Measurements from ENCODE around the gene NR1D1. TPM values are rescaled to one million over a fixed set of nuclear protein-coding genes. Genes with fewer than 3 reads are reported as not detected.
A peak's percentile ranks its signal among the peaks of the same experiment; 100 is the strongest.

Gene NR1D1
- total and polyA plus RNA-seq, 2 of the 13 experiments (the other 11 are each of a cell fraction or from before 2014, with no cell fraction given) = 2.1 to 2.7 TPM

DNA sequence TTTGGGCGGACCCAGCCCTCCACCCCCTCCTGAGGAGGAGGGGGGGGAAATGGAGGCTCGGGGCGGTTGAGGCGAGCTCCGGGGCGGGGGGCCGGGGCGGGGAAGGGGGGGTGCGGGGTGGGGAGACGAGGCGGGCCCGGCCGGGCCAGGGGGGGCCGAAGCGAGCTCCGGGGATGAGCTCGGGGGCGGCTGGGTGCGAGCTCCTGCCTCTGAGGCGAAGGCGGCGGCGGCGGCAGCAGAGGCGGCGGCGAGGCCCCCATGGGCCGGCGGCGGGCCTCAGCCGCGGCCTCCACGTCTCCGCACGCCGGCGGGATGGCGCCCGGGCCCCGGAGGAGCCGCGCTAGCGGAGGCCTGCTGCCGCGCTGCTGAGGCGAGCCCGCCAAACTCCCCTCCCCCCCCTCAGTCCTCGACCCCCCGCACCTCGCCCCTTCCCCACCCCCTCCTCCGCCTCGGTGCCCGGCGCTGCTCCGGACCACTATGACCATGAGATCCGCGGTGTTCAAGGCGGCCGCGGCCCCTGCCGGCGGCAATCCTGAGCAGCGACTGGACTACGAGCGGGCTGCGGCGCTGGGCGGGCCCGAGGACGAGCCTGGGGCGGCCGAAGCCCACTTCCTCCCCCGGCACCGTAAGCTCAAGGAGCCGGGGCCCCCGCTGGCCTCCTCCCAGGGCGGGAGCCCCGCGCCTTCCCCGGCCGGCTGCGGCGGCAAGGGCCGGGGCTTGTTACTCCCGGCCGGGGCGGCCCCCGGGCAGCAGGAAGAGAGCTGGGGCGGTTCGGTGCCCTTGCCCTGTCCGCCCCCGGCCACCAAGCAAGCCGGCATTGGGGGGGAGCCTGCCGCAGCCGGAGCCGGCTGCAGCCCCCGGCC lies 22.0 kb upstream of the NR1D1 start:
- 3% methylated on average over 21 of the region's 97 CpGs for WGBS (ENCODE audit: low lambda C conversion rate)
- Histone ChIP-seq H2AFZ (ENCODE audit: low read length) (no peak overlapping the region), H3K4me2 (ENCODE audit: low read depth, low read length) (peak overlapping the region; percentile 91), H3K9me3 (ENCODE audit: low read length) (no peaks in the 10 kb centered on the region), H3K79me2 (ENCODE audit: insufficient read depth, low read length) (peaks cover 56% of the 10 kb centered on the region), H4K20me1 (ENCODE audit: insufficient read depth, low read length) (peaks cover 26% of the 10 kb centered on the region), H3K36me3 (replicated peaks in 1 of 2; ENCODE audit: control insufficient read depth in 1 of 2, insufficient read depth in 2 of 2, low read length in 2 of 2) (peaks cover 9 to 15% of the 10 kb centered on the region in 2 experiments), H3K9ac (ENCODE audit: insufficient read depth, low read depth, low read length) (peak overlapping the region; percentile 97), H3K4me3 (replicated peaks in 1 of 3; ENCODE audit: insufficient read depth in 1 of 3, low read depth in 2 of 3, low read length in 3 of 3) (peak overlapping the region; percentile 91 to 98 (median 97)), H3K4me1 (ENCODE audit: insufficient read depth, low read length) (peaks cover 45% of the 10 kb centered on the region), H3K27me3 (ENCODE audit: control insufficient read depth in 1 of 2, insufficient read depth in 2 of 2, low read length in 2 of 2) (no peaks in the 10 kb centered on the region; a peak in 1 of 5 replicates), H3K27ac (ENCODE audit: extremely low read length, insufficient read depth, low read length) (peak overlapping the region; percentile 77)
- in situ Hi-C loops (cut with HindIII; ENCODE audit: extremely low pct_ligation_motif_present, low pct_unique_long_range_greater_than_20kb) = no loop called here
- ChIA-PET CTCF (ENCODE audit: low intra/inter-chr PET ratio, low total read pairs) (interaction anchor here (2.0 kb wide), 1 partner anchor 9 kb away, joined by 12 read pairs; no protein-coding TSS in a partner anchor), POLR2A (interaction anchor here (0.9 to 11.1 kb wide), 6 partner anchors 10 to 51 kb away, joined by 3 to 150 read pairs (median 63); partner anchors contain the start of genes CASC3 and NR1D1)
- intact Hi-C loops (cut with micrococcal nuclease; ENCODE audit: unreplicated experiment) = no loop called here
- no TSS peak for BruUV-seq (replicated peaks)
- no peak for FAIRE-seq
- ATAC-seq = peak; percentile 73
- DNase-seq (ENCODE audit: low spot score) = no peak
- TF ChIP-seq ZNF768 (CRISPR knock-in tag; IDR thresholded peaks at IDR 0.05) (peak; percentile 54; the same call in 1 of the 2 replicates), STAG1 (CRISPR knock-in tag; IDR thresholded peaks at IDR 0.05) (peak; percentile 13; the same call in 1 of the 2 replicates), TEAD3 (CRISPR knock-in tag; optimal IDR thresholded peaks at IDR 0.05; ENCODE audit: borderline replicate concordance) (no peak), ZFP82 (CRISPR knock-in tag; IDR thresholded peaks at IDR 0.05; ENCODE audit: borderline replicate concordance) (0 out of 2 replicates have a peak, but pooled peaks have one; percentile 35), POLR2A (IDR thresholded peaks at IDR 0.05; ENCODE audit: insufficient read depth in 1 of 2, low read depth in 2 of 2, low read length in 2 of 2) (peak in 1 of 2 experiments; percentile 22; a peak in 1 of 4 replicates), PHB2 (IDR thresholded peaks at IDR 0.05; ENCODE audit: partially characterized antibody) (no peak), ZNF138 (CRISPR knock-in tag; IDR thresholded peaks at IDR 0.05; ENCODE audit: low read depth) (peak; percentile 16; the same call in 1 of the 2 replicates), RBFOX2 (IDR thresholded peaks at IDR 0.05; ENCODE audit: low read depth, low read length) (peak; percentile 85), ZNF850 (CRISPR knock-in tag; conservative IDR thresholded peaks at IDR 0.05) (0 out of 2 replicates have a peak, but pooled peaks have one; percentile 57), HNRNPK (IDR thresholded peaks at IDR 0.05; ENCODE audit: low read depth, low read length, poor library complexity, severe bottlenecking) (peak; percentile 82), SAP130 (CRISPR knock-in tag; IDR thresholded peaks at IDR 0.05; ENCODE audit: low read depth) (0 out of 2 replicates have a peak, but pooled peaks have one; percentile 6)
- TF ChIP-seq, protein P1, sequence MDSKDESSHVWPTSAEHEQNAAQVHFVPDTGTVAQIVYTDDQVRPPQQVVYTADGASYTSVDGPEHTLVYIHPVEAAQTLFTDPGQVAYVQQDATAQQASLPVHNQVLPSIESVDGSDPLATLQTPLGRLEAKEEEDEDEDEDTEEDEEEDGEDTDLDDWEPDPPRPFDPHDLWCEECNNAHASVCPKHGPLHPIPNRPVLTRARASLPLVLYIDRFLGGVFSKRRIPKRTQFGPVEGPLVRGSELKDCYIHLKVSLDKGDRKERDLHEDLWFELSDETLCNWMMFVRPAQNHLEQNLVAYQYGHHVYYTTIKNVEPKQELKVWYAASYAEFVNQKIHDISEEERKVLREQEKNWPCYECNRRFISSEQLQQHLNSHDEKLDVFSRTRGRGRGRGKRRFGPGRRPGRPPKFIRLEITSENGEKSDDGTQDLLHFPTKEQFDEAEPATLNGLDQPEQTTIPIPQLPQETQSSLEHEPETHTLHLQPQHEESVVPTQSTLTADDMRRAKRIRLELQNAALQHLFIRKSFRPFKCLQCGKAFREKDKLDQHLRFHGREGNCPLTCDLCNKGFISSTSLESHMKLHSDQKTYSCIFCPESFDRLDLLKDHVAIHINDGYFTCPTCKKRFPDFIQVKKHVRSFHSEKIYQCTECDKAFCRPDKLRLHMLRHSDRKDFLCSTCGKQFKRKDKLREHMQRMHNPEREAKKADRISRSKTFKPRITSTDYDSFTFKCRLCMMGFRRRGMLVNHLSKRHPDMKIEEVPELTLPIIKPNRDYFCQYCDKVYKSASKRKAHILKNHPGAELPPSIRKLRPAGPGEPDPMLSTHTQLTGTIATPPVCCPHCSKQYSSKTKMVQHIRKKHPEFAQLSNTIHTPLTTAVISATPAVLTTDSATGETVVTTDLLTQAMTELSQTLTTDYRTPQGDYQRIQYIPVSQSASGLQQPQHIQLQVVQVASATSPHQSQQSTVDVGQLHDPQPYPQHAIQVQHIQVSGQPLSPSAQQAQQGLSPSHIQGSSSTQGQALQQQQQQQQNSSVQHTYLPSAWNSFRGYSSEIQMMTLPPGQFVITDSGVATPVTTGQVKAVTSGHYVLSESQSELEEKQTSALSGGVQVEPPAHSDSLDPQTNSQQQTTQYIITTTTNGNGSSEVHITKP (CRISPR knock-in tag; IDR thresholded peaks at IDR 0.05; ENCODE audit: low read depth) = no peak
- TF ChIP-seq, protein P2, sequence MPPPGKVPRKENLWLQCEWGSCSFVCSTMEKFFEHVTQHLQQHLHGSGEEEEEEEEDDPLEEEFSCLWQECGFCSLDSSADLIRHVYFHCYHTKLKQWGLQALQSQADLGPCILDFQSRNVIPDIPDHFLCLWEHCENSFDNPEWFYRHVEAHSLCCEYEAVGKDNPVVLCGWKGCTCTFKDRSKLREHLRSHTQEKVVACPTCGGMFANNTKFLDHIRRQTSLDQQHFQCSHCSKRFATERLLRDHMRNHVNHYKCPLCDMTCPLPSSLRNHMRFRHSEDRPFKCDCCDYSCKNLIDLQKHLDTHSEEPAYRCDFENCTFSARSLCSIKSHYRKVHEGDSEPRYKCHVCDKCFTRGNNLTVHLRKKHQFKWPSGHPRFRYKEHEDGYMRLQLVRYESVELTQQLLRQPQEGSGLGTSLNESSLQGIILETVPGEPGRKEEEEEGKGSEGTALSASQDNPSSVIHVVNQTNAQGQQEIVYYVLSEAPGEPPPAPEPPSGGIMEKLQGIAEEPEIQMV (CRISPR knock-in tag; IDR thresholded peaks at IDR 0.05; ENCODE audit: low read depth) = no peak
- TF ChIP-seq, protein P3, sequence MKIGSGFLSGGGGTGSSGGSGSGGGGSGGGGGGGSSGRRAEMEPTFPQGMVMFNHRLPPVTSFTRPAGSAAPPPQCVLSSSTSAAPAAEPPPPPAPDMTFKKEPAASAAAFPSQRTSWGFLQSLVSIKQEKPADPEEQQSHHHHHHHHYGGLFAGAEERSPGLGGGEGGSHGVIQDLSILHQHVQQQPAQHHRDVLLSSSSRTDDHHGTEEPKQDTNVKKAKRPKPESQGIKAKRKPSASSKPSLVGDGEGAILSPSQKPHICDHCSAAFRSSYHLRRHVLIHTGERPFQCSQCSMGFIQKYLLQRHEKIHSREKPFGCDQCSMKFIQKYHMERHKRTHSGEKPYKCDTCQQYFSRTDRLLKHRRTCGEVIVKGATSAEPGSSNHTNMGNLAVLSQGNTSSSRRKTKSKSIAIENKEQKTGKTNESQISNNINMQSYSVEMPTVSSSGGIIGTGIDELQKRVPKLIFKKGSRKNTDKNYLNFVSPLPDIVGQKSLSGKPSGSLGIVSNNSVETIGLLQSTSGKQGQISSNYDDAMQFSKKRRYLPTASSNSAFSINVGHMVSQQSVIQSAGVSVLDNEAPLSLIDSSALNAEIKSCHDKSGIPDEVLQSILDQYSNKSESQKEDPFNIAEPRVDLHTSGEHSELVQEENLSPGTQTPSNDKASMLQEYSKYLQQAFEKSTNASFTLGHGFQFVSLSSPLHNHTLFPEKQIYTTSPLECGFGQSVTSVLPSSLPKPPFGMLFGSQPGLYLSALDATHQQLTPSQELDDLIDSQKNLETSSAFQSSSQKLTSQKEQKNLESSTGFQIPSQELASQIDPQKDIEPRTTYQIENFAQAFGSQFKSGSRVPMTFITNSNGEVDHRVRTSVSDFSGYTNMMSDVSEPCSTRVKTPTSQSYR (CRISPR knock-in tag; IDR thresholded peaks at IDR 0.05; ENCODE audit: borderline replicate concordance) = 0 out of 2 replicates have a peak, but pooled peaks have one; percentile 25
